ENCODE results near the gene PRDM12.

PRDM12 gene

DNA sequence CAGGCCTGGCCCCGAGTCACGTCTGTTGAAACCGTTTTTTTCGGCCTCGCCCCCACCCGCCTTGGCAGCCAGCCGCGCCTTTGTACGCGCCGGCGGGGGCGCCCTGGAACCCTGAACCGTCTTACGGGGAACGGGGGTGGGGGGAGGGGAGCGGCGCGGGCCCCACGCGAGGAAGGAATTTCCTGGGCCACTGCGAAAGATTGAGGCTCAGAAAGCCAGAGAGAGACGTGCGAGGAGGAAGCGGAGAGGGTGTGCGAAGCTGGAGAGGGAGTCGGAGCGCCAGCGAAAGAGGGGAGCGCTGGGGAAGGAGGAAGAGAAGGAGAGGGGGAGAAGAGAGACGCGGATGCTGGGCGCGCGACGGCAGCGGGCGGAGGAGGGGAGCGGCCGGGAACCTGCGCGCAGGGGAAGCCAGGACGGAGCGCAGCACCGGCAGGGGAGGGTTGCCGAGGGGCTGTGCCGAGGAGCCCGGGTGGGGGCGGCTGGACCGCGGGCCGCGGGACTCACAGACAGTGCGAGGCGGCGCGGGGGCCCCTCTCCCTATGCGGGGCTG is 4.6 kb upstream of the PRDM12 start:
- Histone ChIP-seq H3K79me2 (ENCODE audit: control insufficient read depth, insufficient read depth, low read length, unreplicated experiment) (no peaks in the 10 kb centered on the region), H3K27me3 (ENCODE audit: insufficient read depth, low read length) (peaks cover 83% of the 10 kb centered on the region), H3K4me3 (ENCODE audit: low read depth, low read length) (no peak overlapping the region), H3K4me1 (ENCODE audit: control insufficient read depth, insufficient read depth, low read length, unreplicated experiment) (peaks cover 3% of the 10 kb centered on the region), H3K27ac (ENCODE audit: low read depth, low read length) (no peak overlapping the region), H2AFZ (ENCODE audit: low read length, unreplicated experiment) (no peak overlapping the region), H3K36me3 (ENCODE audit: insufficient read depth, low read length) (no peaks in the 10 kb centered on the region)

DNA sequence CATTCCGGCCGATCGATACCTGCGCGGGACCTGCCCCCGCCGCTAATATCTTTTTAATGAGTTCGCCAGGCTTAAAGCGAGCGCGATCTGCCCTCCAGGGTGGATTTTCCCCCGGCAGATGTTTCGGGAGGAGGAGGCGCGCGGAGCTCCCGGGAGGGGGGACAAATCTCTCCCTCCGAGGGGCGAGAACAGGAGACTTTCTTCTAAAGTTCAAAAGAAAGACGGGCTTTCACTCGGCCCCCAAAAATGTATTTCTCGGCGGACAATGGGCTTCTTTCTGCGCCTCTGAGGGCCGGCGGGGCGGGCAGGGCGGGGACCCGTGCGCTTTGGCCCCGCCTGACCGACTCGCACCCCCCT is 4.1 kb upstream of the PRDM12 start:
- Histone ChIP-seq H3K27me3 (ENCODE audit: insufficient read depth, low read length) (peaks cover 87% of the 10 kb centered on the region), H3K36me3 (ENCODE audit: insufficient read depth, low read length) (no peaks in the 10 kb centered on the region), H3K4me3 (ENCODE audit: low read depth, low read length) (peak overlapping the region; percentile 64), H3K4me1 (ENCODE audit: control insufficient read depth, insufficient read depth, low read length, unreplicated experiment) (peaks cover 5% of the 10 kb centered on the region), H3K79me2 (ENCODE audit: control insufficient read depth, insufficient read depth, low read length, unreplicated experiment) (no peaks in the 10 kb centered on the region), H3K27ac (ENCODE audit: low read depth, low read length) (no peak overlapping the region), H2AFZ (ENCODE audit: low read length, unreplicated experiment) (no peak overlapping the region)

DNA sequence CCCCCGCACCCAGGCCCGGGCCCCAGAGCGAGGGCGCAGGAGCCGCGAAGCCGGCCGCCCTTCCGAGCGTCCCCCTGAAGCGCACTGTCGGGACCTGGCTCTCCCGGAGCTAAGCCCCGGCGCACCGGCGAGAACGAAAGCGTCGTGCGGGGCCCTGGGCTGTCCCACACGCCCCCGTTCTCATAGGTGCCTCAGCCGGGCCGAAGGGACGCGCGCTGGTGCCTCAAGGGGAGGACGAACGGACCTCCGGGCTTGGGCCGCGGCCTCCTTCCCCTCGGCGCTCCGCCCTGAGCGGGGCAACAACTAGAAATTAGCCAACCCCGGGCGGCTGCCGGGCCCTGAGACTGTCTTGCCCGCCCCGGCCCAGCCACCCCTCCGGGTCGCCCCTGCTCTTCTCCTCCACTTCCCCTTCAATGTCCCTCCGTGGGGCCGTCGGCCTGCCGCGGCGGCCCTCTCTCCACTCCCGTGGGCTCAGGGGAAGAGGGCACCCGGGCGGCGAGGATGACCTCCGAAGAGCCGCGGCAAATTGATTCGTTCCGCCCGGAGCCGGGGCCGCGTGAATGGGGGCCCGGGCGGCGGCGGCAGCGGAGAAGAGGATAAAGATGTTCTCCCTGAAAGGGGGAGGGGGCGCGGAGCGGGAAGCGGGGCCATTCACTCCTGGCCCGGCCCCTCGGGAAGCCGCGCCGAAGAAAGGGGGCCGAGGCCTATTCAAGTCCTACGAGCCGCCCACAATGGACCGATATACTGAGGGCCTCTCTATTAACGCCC is 3.5 kb upstream of the PRDM12 start:
- Histone ChIP-seq H3K4me1 (ENCODE audit: control insufficient read depth, insufficient read depth, low read length, unreplicated experiment) (peaks cover 5% of the 10 kb centered on the region), H3K4me3 (ENCODE audit: low read depth, low read length) (peak overlapping the region; percentile 64), H2AFZ (ENCODE audit: low read length, unreplicated experiment) (no peak overlapping the region), H3K79me2 (ENCODE audit: control insufficient read depth, insufficient read depth, low read length, unreplicated experiment) (no peaks in the 10 kb centered on the region), H3K27me3 (ENCODE audit: insufficient read depth, low read length) (peaks cover 93% of the 10 kb centered on the region), H3K36me3 (ENCODE audit: insufficient read depth, low read length) (no peaks in the 10 kb centered on the region), H3K27ac (ENCODE audit: low read depth, low read length) (no peak overlapping the region)

DNA sequence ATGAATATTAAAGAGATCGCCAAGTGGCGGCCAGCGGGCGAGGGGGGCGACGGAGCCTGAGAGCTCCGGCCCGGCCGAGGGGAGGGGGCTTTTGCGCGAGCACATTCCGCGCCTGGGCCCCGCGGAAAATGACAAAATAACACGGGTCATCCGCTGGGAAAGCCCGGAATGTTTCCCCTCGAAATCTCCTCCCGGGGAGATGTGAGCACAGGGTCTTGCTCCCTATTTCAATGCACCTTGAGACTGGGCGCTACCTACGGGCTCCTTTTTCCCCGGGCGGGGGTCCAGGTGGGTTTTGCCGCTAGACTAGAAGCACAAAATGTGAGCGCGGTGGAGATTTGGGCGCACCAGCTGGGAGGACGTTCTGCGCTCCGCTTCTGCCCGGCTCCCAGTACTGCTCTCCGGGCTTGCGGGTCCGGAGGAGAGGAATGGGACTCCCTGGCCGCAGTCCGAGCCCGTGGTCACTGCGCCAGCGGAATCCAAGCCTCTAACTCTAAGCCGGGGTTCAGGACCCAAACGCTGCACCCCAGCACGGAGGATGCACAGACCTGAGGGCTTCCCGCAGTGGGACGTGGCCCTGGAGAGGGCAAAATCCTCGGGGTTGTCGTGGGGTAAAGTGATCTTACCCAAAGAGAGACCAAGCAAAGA is 2.8 kb upstream of the PRDM12 start:
- Histone ChIP-seq H3K27ac (ENCODE audit: low read depth, low read length) (no peak overlapping the region), H3K4me3 (ENCODE audit: low read depth, low read length) (peak overlapping the region; percentile 64; the same call in 1 of the 2 replicates), H3K27me3 (ENCODE audit: insufficient read depth, low read length) (peaks cover 96% of the 10 kb centered on the region), H3K36me3 (ENCODE audit: insufficient read depth, low read length) (no peaks in the 10 kb centered on the region), H3K79me2 (ENCODE audit: control insufficient read depth, insufficient read depth, low read length, unreplicated experiment) (no peaks in the 10 kb centered on the region), H2AFZ (ENCODE audit: low read length, unreplicated experiment) (no peak overlapping the region), H3K4me1 (ENCODE audit: control insufficient read depth, insufficient read depth, low read length, unreplicated experiment) (peaks cover 5% of the 10 kb centered on the region)

DNA sequence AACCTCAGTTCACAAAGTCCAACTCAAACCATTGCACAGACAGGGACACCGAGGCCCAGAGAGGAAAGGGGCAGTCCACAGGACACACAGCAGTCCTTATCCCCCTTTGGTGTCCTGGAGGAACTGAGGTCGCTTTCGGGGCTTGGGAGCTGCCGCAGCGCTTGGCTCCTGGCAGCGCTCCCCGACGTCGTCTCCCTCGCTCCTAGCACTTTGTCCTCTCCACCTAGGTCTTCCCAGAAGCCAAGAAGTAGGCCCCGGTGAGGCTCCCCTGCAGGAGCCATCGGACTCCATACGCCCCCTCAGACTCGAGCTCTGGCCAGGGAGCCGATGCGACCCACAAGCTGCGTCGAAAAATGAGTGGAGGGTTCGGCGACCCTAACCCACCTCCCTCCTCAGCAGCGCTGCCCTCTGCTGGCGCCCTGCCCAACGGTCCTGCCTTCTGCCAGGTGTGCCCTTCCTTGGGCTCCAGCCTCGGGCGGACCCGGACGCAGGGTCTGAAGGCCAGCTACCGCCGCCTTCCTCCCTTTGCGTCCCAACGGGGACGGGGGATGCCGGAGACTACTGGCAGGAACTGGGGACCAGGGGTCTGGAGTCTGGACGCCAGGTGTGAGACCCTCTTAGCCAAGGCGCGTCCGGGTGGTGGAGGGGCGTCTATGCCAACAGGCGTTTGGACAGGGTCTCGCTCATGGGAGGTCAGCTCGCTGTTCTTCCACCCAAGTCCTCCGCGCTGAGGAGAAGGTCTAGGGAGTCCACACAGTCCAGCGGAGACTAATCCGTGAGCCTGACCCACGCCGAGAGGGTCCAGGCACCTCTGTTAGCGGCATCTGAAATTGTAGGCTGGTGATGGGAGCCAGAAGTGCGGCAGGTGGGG is 2.1 kb upstream of the PRDM12 start:
- H3K4me1 ChIP-seq (ENCODE audit: control insufficient read depth, insufficient read depth, low read length, unreplicated experiment) = peaks cover 5% of the 10 kb centered on the region
- H3K27ac ChIP-seq (ENCODE audit: low read depth, low read length) = no peak overlapping the region
- H3K4me3 ChIP-seq (ENCODE audit: low read depth, low read length) = no peak overlapping the region
- peaks cover 96% of the 10 kb centered on the region for H3K27me3 ChIP-seq (ENCODE audit: insufficient read depth, low read length)
- no peaks in the 10 kb centered on the region for H3K36me3 ChIP-seq (ENCODE audit: insufficient read depth, low read length)
- no peak overlapping the region for H2AFZ ChIP-seq (ENCODE audit: low read length, unreplicated experiment)
- no peaks in the 10 kb centered on the region for H3K79me2 ChIP-seq (ENCODE audit: control insufficient read depth, insufficient read depth, low read length, unreplicated experiment)

DNA sequence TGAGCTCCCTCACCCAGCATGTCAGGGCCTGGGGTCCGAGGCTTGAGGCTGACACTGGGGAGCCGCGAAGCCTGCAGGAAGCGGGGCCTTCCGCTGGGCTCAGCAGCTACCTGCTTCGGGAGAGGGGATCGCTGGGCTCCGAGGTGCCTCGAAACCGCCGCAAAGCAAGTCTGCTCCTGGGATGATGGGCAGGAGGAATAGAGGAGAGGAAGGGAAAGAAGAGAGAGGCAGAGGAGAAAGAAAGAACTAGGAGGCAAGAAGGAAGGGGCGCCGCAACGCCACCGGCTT is 1.5 kb upstream of the PRDM12 start:
- H3K4me3 ChIP-seq (ENCODE audit: low read depth, low read length) = no peak overlapping the region
- H3K36me3 ChIP-seq (ENCODE audit: insufficient read depth, low read length) = no peaks in the 10 kb centered on the region
- peaks cover 98% of the 10 kb centered on the region for H3K27me3 ChIP-seq (ENCODE audit: insufficient read depth, low read length)
- no peak overlapping the region for H3K27ac ChIP-seq (ENCODE audit: low read depth, low read length)
- H3K79me2 ChIP-seq (ENCODE audit: control insufficient read depth, insufficient read depth, low read length, unreplicated experiment) = no peaks in the 10 kb centered on the region
- H3K4me1 ChIP-seq (ENCODE audit: control insufficient read depth, insufficient read depth, low read length, unreplicated experiment) = peaks cover 5% of the 10 kb centered on the region
- H2AFZ ChIP-seq (ENCODE audit: low read length, unreplicated experiment) = no peak overlapping the region

DNA sequence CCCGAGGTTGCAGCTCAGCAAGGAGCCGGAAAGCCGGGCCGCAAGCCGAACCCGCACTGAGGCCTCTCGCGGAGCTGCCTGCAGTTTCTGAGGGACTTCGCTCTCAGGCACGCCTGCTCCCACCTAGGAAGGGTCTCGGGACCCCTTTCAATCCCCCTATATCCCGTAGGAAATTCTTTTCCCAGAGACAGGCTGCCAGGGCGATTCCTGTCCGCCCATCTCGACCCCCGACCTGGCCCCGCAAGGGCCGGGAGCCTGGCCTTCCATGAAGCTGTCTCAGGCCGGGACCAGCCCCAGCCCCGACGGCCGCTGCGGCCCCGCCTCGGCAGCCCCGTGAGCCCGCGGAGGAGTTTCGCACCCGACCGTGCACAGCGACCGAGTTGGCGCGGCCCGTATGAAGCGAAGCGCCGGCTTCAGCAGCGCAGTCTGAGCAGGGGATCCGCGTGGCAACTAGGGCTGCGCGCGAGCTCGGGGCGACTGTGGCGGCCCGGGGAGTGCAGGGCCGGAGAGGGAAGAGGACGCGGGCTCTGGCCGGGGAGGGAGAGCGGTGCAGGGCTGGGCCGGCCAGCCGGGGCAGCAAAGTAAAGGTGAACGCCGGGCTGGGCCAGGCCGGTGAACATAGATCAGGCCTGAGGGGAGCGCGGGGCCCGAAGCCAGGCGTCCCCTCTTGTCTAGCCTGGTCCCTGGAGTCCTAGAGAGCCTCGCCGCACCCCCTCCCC is 977 bp upstream of the PRDM12 start:
- no peak overlapping the region for H3K4me3 ChIP-seq (ENCODE audit: low read depth, low read length)
- peaks cover 98% of the 10 kb centered on the region for H3K27me3 ChIP-seq (ENCODE audit: insufficient read depth, low read length)
- no peaks in the 10 kb centered on the region for H3K36me3 ChIP-seq (ENCODE audit: insufficient read depth, low read length)
- H2AFZ ChIP-seq (ENCODE audit: low read length, unreplicated experiment) = no peak overlapping the region
- no peaks in the 10 kb centered on the region for H3K79me2 ChIP-seq (ENCODE audit: control insufficient read depth, insufficient read depth, low read length, unreplicated experiment)
- no peak overlapping the region for H3K27ac ChIP-seq (ENCODE audit: low read depth, low read length)
- peaks cover 5% of the 10 kb centered on the region for H3K4me1 ChIP-seq (ENCODE audit: control insufficient read depth, insufficient read depth, low read length, unreplicated experiment)

DNA sequence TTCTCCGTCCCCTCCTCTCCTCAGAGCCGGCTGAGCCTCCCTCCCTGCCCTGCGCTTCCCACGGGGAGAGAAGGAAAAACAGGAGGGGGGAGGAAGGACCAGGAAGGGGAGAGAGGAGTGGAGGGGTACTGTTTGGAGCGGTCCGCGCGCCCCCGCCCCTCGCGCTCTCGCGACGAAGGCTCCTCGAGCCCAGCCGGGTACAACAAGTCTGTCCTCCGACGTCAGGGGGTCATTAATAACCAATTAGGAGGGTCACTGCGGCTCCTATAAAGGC is 480 bp upstream of the PRDM12 start:
- Histone ChIP-seq H3K4me3 (ENCODE audit: low read depth, low read length) (no peak overlapping the region), H3K27me3 (ENCODE audit: insufficient read depth, low read length) (peaks cover 93% of the 10 kb centered on the region), H3K27ac (ENCODE audit: low read depth, low read length) (no peak overlapping the region)

DNA sequence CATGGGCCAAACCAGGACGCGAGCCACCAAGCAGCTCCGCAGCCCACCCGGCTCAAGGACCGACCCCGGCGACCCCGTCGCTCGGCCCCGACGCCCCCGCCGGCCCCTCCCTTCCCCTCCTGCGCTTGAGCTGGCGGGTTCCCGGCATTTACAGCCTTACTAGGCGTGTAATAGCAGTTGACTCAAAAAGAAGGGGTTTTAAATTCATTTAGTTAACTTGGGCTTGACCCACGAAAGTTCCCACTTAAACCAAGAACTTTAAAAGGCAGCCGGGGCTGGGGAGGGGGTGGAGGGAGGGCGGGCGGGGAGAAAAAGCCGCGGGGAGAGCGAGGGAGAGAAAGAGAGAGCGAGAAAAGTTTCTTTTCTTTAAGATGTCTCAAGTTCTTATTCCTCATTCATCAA is 636 bp downstream of the PRDM12 start:
- H3K4me3 ChIP-seq (ENCODE audit: low read depth, low read length) = no peak overlapping the region
- H3K4me1 ChIP-seq (ENCODE audit: control insufficient read depth, insufficient read depth, low read length, unreplicated experiment) = peaks cover 5% of the 10 kb centered on the region
- no peak overlapping the region for H3K27ac ChIP-seq (ENCODE audit: low read depth, low read length)
- no peak overlapping the region for H2AFZ ChIP-seq (ENCODE audit: low read length, unreplicated experiment)
- H3K27me3 ChIP-seq (ENCODE audit: insufficient read depth, low read length) = peaks cover 82% of the 10 kb centered on the region
- H3K79me2 ChIP-seq (ENCODE audit: control insufficient read depth, insufficient read depth, low read length, unreplicated experiment) = no peaks in the 10 kb centered on the region
- H3K36me3 ChIP-seq (ENCODE audit: insufficient read depth, low read length) = no peaks in the 10 kb centered on the region

More for the DNA sequence above, 480 bp upstream of the PRDM12 start:
- H3K36me3 ChIP-seq (ENCODE audit: insufficient read depth, low read length) = no peaks in the 10 kb centered on the region
- no peaks in the 10 kb centered on the region for H3K79me2 ChIP-seq (ENCODE audit: control insufficient read depth, insufficient read depth, low read length, unreplicated experiment)
- peaks cover 5% of the 10 kb centered on the region for H3K4me1 ChIP-seq (ENCODE audit: control insufficient read depth, insufficient read depth, low read length, unreplicated experiment)
- no peak overlapping the region for H2AFZ ChIP-seq (ENCODE audit: low read length, unreplicated experiment)

Data from ACC112 (cell line).